GM12892 (cell line): ENCODE measurements around the gene PSMG1.

Experiments used
- POLR2A ChIP-seq: IDR thresholded peaks from 2 replicates; pipeline ENCODE4 v1.6.1; 2011; ENCODE audit warnings: low read depth, low read length, control low read depth
- POLR2AphosphoS5 ChIP-seq: IDR thresholded peaks from 2 replicates; pipeline ENCODE4 v1.6.1; 2011; ENCODE audit warnings: low read depth, low read length, control low read depth

- TF ChIP-seq POLR2A, result no peak
- no peak for TF ChIP-seq POLR2AphosphoS5
Observed at GRCh38 chr21:39134288-39134810, 48.9 kb downstream of the PSMG1 start.
